ENCODE measurements around the gene DRC1.

DRC1 gene

GRCh38 chr2:26409785-26410184, 8.1 kb downstream of the DRC1 start:
- Histone ChIP-seq H3K36me3 (replicated peaks) (no peaks in the 10 kb centered on the region), H3K27ac (no peak overlapping the region), H3K27me3 (replicated peaks) (no peaks in the 10 kb centered on the region), H3K4me3 (ENCODE audit: low read depth, low read length) (no peak overlapping the region)
- TF ChIP-seq CTCF (IDR thresholded peaks at IDR 0.05; ENCODE audit: low read depth, low read length, missing control alignments) = no peak
- no peak for DNase-seq
- in situ Hi-C loops (cut with HindIII; ENCODE audit: low pct_ligation_motif_present, low sequenced_read_pairs) = no loop called here

GRCh38 chr2:26410764-26411243, 9.1 kb downstream of the DRC1 start:
- no peak for TF ChIP-seq CTCF (IDR thresholded peaks at IDR 0.05; ENCODE audit: low read depth, low read length, missing control alignments)
- Histone ChIP-seq H3K27me3 (replicated peaks) (no peaks in the 10 kb centered on the region), H3K4me3 (ENCODE audit: low read depth, low read length) (no peak overlapping the region), H3K27ac (no peak overlapping the region), H3K36me3 (replicated peaks) (no peaks in the 10 kb centered on the region)
- in situ Hi-C loops (cut with HindIII; ENCODE audit: low pct_ligation_motif_present, low sequenced_read_pairs) = no loop called here
- DNase-seq = no peak

GRCh38 chr2:26411419-26411818, 9.7 kb downstream of the DRC1 start:
- Histone ChIP-seq H3K36me3 (replicated peaks) (no peaks in the 10 kb centered on the region), H3K27me3 (replicated peaks) (no peaks in the 10 kb centered on the region), H3K27ac (no peak overlapping the region), H3K4me3 (ENCODE audit: low read depth, low read length) (no peak overlapping the region)
- no peak for DNase-seq
- in situ Hi-C loops (cut with HindIII; ENCODE audit: low pct_ligation_motif_present, low sequenced_read_pairs) = no loop called here
- TF ChIP-seq CTCF (IDR thresholded peaks at IDR 0.05; ENCODE audit: low read depth, low read length, missing control alignments) = no peak

- H3K27me3 ChIP-seq (replicated peaks) = no peaks in the 10 kb centered on the region
- no peak for TF ChIP-seq CTCF (IDR thresholded peaks at IDR 0.05; ENCODE audit: low read depth, low read length, missing control alignments)
- in situ Hi-C loops (cut with HindIII; ENCODE audit: low pct_ligation_motif_present, low sequenced_read_pairs) = no loop called here
- H3K36me3 ChIP-seq (replicated peaks) = no peaks in the 10 kb centered on the region
- no peak for DNase-seq
- H3K27ac ChIP-seq = no peak overlapping the region
- no peak overlapping the region for H3K4me3 ChIP-seq (ENCODE audit: low read depth, low read length)
Measured at GRCh38 chr2:26412091-26412673, 10.5 kb downstream of the DRC1 start.

- Histone ChIP-seq H3K27ac (no peak overlapping the region), H3K27me3 (replicated peaks) (no peaks in the 10 kb centered on the region), H3K4me3 (ENCODE audit: low read depth, low read length) (no peak overlapping the region), H3K36me3 (replicated peaks) (no peaks in the 10 kb centered on the region)
- no peak for TF ChIP-seq CTCF (IDR thresholded peaks at IDR 0.05; ENCODE audit: low read depth, low read length, missing control alignments)
- in situ Hi-C loops (cut with HindIII; ENCODE audit: low pct_ligation_motif_present, low sequenced_read_pairs) = no loop called here
- DNase-seq = no peak
Measured at GRCh38 chr2:26414311-26414710, 12.6 kb downstream of the DRC1 start.

GRCh38 chr2:26421961-26422360, 20.2 kb downstream of the DRC1 start:
- no peak for DNase-seq
- in situ Hi-C loops (cut with HindIII; ENCODE audit: low pct_ligation_motif_present, low sequenced_read_pairs) = no loop called here
- no peak overlapping the region for H3K27ac ChIP-seq
- H3K4me3 ChIP-seq (ENCODE audit: low read depth, low read length) = no peak overlapping the region
- H3K36me3 ChIP-seq (replicated peaks) = no peaks in the 10 kb centered on the region
- TF ChIP-seq CTCF (IDR thresholded peaks at IDR 0.05; ENCODE audit: low read depth, low read length, missing control alignments) = no peak
- H3K27me3 ChIP-seq (replicated peaks) = no peaks in the 10 kb centered on the region
